A673 (cell line): Measurements from ENCODE around the gene HOXB13.

Experiments used
- EZH2 ChIP-seq: fragments of 200-600 bp; sonication (generic); IDR thresholded peaks from 2 replicates; pipeline ENCODE4 v1.6.1; 2017; ENCODE audit warnings: borderline replicate concordance, low read depth, mild to moderate bottlenecking, mixed read lengths, antibody characterized with exemption, low read length; ENCODE audit not compliant: poor library complexity, severe bottlenecking
- TF ChIP-seq, protein P1 (sequence below): fragments of 300-800, 200-600 bp; sonication (generic); conservative IDR thresholded peaks from 2 replicates; pipeline ENCODE4 v1.5.1; 2017; ENCODE audit warnings: low read depth, mild to moderate bottlenecking, antibody characterized with exemption, low read length, moderate library complexity, mixed read lengths

DNA sequence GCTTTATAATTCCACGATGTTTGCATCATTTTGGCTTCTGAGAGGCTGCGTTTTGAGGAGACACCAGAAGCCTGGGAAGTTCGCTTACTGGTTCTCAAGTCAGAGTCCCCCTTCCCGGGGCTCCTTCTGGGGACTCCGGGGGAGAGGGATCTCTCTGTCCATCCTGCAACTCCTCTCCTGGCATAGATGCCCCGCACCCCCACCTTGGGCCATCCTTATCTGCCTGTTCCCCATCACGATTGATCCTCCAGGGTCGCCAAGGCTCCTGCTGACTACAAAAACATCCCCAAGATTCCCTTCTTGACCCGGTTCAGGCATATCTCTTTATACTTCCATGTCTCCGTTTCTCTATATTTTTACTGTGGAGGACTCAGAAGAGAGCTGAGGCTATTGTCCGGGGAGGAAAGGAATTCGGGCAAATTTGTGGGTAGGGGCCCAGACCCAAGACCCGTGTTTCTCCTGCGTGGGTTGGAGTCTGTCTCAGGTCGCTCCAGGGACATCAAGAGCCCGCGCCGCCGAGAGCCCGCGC lies 18.4 kb upstream of the HOXB13 start:
- TF ChIP-seq, protein P1, sequence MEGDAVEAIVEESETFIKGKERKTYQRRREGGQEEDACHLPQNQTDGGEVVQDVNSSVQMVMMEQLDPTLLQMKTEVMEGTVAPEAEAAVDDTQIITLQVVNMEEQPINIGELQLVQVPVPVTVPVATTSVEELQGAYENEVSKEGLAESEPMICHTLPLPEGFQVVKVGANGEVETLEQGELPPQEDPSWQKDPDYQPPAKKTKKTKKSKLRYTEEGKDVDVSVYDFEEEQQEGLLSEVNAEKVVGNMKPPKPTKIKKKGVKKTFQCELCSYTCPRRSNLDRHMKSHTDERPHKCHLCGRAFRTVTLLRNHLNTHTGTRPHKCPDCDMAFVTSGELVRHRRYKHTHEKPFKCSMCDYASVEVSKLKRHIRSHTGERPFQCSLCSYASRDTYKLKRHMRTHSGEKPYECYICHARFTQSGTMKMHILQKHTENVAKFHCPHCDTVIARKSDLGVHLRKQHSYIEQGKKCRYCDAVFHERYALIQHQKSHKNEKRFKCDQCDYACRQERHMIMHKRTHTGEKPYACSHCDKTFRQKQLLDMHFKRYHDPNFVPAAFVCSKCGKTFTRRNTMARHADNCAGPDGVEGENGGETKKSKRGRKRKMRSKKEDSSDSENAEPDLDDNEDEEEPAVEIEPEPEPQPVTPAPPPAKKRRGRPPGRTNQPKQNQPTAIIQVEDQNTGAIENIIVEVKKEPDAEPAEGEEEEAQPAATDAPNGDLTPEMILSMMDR, result no peak
- TF ChIP-seq EZH2, result no peak
